ENCODE measurements around the gene VWF. TPM values are rescaled to one million over a fixed set of nuclear protein-coding genes. Genes with fewer than 3 reads are reported as not detected.
"Not testable (repeated sequence)": the region's sequence is repeated elsewhere in the genome, so short reads cannot be mapped to it uniquely, and the experiment has no call there.

Gene VWF
- total and polyA plus RNA-seq, 2 donors: 61.8 to 97.0 TPM

- H3K4me1 ChIP-seq (ENCODE audit: insufficient read depth); DNase-seq (ENCODE audit: extremely low spot score); H3K36me3 ChIP-seq (ENCODE audit: insufficient read depth); H3K27ac ChIP-seq (ENCODE audit: low read depth); H3K4me3 ChIP-seq (ENCODE audit: low read depth, low read length): not testable (repeated sequence)
- 90% methylated on average over 4 of the region's 4 CpGs for WGBS
These were observed 113.7 kb downstream of the VWF start for GRCh38 chr12:6010631-6011350.

- H3K27ac ChIP-seq (ENCODE audit: low read depth): no peak overlapping the region
- H3K36me3 ChIP-seq (ENCODE audit: insufficient read depth): no peaks in the 10 kb centered on the region
- H3K4me1 ChIP-seq (ENCODE audit: insufficient read depth): no peaks in the 10 kb centered on the region
- H3K4me3 ChIP-seq (ENCODE audit: low read depth, low read length): no peak overlapping the region
- no peak for DNase-seq (ENCODE audit: extremely low spot score)
- WGBS: 95% methylated on average over 3 of the region's 3 CpGs
These were observed 127.2 kb downstream of the VWF start for GRCh38 chr12:5997260-5997659.

- WGBS: 84% methylated on average over 3 of the region's 3 CpGs
- Histone ChIP-seq H3K4me1 (ENCODE audit: insufficient read depth) (no peaks in the 10 kb centered on the region), H3K27ac (ENCODE audit: low read depth) (no peak overlapping the region), H3K4me3 (ENCODE audit: low read depth, low read length) (no peak overlapping the region), H3K36me3 (ENCODE audit: insufficient read depth) (no peaks in the 10 kb centered on the region)
- DNase-seq (ENCODE audit: extremely low spot score): no peak
These were observed 128.0 kb downstream of the VWF start for GRCh38 chr12:5996459-5996858.

GRCh38 chr12:5989621-5990020 is 134.8 kb downstream of the VWF start:
- H3K4me1 ChIP-seq (ENCODE audit: insufficient read depth): no peaks in the 10 kb centered on the region

GRCh38 chr12:5988659-5989116 is 135.8 kb downstream of the VWF start:
- H3K27ac ChIP-seq (ENCODE audit: low read depth): no peak overlapping the region
- 3% methylated on average over 10 of the region's 10 CpGs for WGBS

More at GRCh38 chr12:5989621-5990020, 134.8 kb downstream of the VWF start:
- H3K27ac ChIP-seq (ENCODE audit: low read depth): no peak overlapping the region
- no peak for DNase-seq (ENCODE audit: extremely low spot score)
- WGBS: 86% methylated on average over 3 of the region's 3 CpGs
- H3K4me3 ChIP-seq (ENCODE audit: low read depth, low read length): no peak overlapping the region
- no peaks in the 10 kb centered on the region for H3K36me3 ChIP-seq (ENCODE audit: insufficient read depth)

GRCh38 chr12:5988088-5988487 is 136.4 kb downstream of the VWF start:
- no peak overlapping the region for H3K27ac ChIP-seq (ENCODE audit: low read depth)

More at GRCh38 chr12:5988659-5989116, 135.8 kb downstream of the VWF start:
- H3K4me1 ChIP-seq (ENCODE audit: insufficient read depth): no peaks in the 10 kb centered on the region
- H3K36me3 ChIP-seq (ENCODE audit: insufficient read depth): no peaks in the 10 kb centered on the region
- peak; percentile 15 for DNase-seq (ENCODE audit: extremely low spot score)
- no peak overlapping the region for H3K4me3 ChIP-seq (ENCODE audit: low read depth, low read length)

GRCh38 chr12:5987573-5987972 is 136.9 kb downstream of the VWF start:
- H3K36me3 ChIP-seq (ENCODE audit: insufficient read depth): no peaks in the 10 kb centered on the region

More at GRCh38 chr12:5988088-5988487, 136.4 kb downstream of the VWF start:
- no peaks in the 10 kb centered on the region for H3K36me3 ChIP-seq (ENCODE audit: insufficient read depth)
- no peak for DNase-seq (ENCODE audit: extremely low spot score)
- H3K4me1 ChIP-seq (ENCODE audit: insufficient read depth): no peaks in the 10 kb centered on the region
- no peak overlapping the region for H3K4me3 ChIP-seq (ENCODE audit: low read depth, low read length)
- 65% methylated on average over 10 of the region's 10 CpGs for WGBS

GRCh38 chr12:5985471-5985870 is 139.0 kb downstream of the VWF start:
- no peaks in the 10 kb centered on the region for H3K4me1 ChIP-seq (ENCODE audit: insufficient read depth)
- no peak for DNase-seq (ENCODE audit: extremely low spot score)
- 79% methylated on average over 8 of the region's 8 CpGs for WGBS
- no peak overlapping the region for H3K4me3 ChIP-seq (ENCODE audit: low read depth, low read length)
- no peaks in the 10 kb centered on the region for H3K36me3 ChIP-seq (ENCODE audit: insufficient read depth)
- H3K27ac ChIP-seq (ENCODE audit: low read depth): no peak overlapping the region

More at GRCh38 chr12:5987573-5987972, 136.9 kb downstream of the VWF start:
- 75% methylated on average over 5 of the region's 5 CpGs for WGBS
- Histone ChIP-seq H3K4me3 (ENCODE audit: low read depth, low read length) (no peak overlapping the region), H3K4me1 (ENCODE audit: insufficient read depth) (no peaks in the 10 kb centered on the region), H3K27ac (ENCODE audit: low read depth) (no peak overlapping the region)
- no peak for DNase-seq (ENCODE audit: extremely low spot score)

GRCh38 chr12:5984873-5985272 is 139.6 kb downstream of the VWF start:
- WGBS: 77% methylated on average over 9 of the region's 9 CpGs
- Histone ChIP-seq H3K36me3 (ENCODE audit: insufficient read depth) (no peaks in the 10 kb centered on the region), H3K4me3 (ENCODE audit: low read depth, low read length) (no peak overlapping the region), H3K4me1 (ENCODE audit: insufficient read depth) (no peaks in the 10 kb centered on the region), H3K27ac (ENCODE audit: low read depth) (no peak overlapping the region)
- DNase-seq (ENCODE audit: extremely low spot score): no peak

- H3K4me1 ChIP-seq (ENCODE audit: insufficient read depth): no peaks in the 10 kb centered on the region
- DNase-seq (ENCODE audit: extremely low spot score): no peak
- WGBS: 85% methylated on average over 4 of the region's 4 CpGs
- H3K36me3 ChIP-seq (ENCODE audit: insufficient read depth): no peaks in the 10 kb centered on the region
- no peak overlapping the region for H3K27ac ChIP-seq (ENCODE audit: low read depth)
- H3K4me3 ChIP-seq (ENCODE audit: low read depth, low read length): no peak overlapping the region
These were observed 142.4 kb downstream of the VWF start for GRCh38 chr12:5982106-5982505.

GRCh38 chr12:5977556-5977955 is 146.9 kb downstream of the VWF start:
- WGBS: 90% methylated on average over 6 of the region's 6 CpGs
- H3K4me1 ChIP-seq (ENCODE audit: insufficient read depth): no peaks in the 10 kb centered on the region
- no peaks in the 10 kb centered on the region for H3K36me3 ChIP-seq (ENCODE audit: insufficient read depth)

GRCh38 chr12:5976711-5977110 is 147.8 kb downstream of the VWF start:
- Histone ChIP-seq H3K36me3 (ENCODE audit: insufficient read depth) (no peaks in the 10 kb centered on the region), H3K27ac (ENCODE audit: low read depth) (no peak overlapping the region), H3K4me3 (ENCODE audit: low read depth, low read length) (no peak overlapping the region), H3K4me1 (ENCODE audit: insufficient read depth) (no peaks in the 10 kb centered on the region)
- WGBS: 53% methylated on average over 6 of the region's 6 CpGs
- DNase-seq (ENCODE audit: extremely low spot score): no peak

More at GRCh38 chr12:5977556-5977955, 146.9 kb downstream of the VWF start:
- no peak overlapping the region for H3K27ac ChIP-seq (ENCODE audit: low read depth)
- H3K4me3 ChIP-seq (ENCODE audit: low read depth, low read length): no peak overlapping the region
- no peak for DNase-seq (ENCODE audit: extremely low spot score)

- no peak for DNase-seq (ENCODE audit: extremely low spot score)
- H3K4me1 ChIP-seq (ENCODE audit: insufficient read depth): no peaks in the 10 kb centered on the region
- WGBS: 89% methylated on average over 9 of the region's 9 CpGs
- no peak overlapping the region for H3K27ac ChIP-seq (ENCODE audit: low read depth)
- H3K36me3 ChIP-seq (ENCODE audit: insufficient read depth): no peaks in the 10 kb centered on the region
- H3K4me3 ChIP-seq (ENCODE audit: low read depth, low read length): no peak overlapping the region
These were observed 148.3 kb downstream of the VWF start for GRCh38 chr12:5976196-5976595.

- Histone ChIP-seq H3K27ac (ENCODE audit: low read depth) (no peak overlapping the region), H3K4me3 (ENCODE audit: low read depth, low read length) (no peak overlapping the region), H3K36me3 (ENCODE audit: insufficient read depth) (no peaks in the 10 kb centered on the region), H3K4me1 (ENCODE audit: insufficient read depth) (no peaks in the 10 kb centered on the region)
- WGBS: 90% methylated on average over 8 of the region's 8 CpGs
- no peak for DNase-seq (ENCODE audit: extremely low spot score)
These were observed 150.9 kb downstream of the VWF start for GRCh38 chr12:5973461-5974115.
